GM21737 (cell line): Measurements from ENCODE around the gene PDE3A.

ENCODE experiments used
- ATAC-seq: cut with Tn5 transposase; IDR thresholded peaks from one replicate; pipeline ENCODE4 v1.9.1; 2021; ENCODE audit warnings: mild to moderate bottlenecking, moderate library complexity; ENCODE audit not compliant: unreplicated experiment

The PDE3A gene

GRCh38 chr12:20453756-20454310, 85.5 kb downstream of the PDE3A start:
- ATAC-seq, result no peak

- no peak for ATAC-seq
These were observed 86.8 kb downstream of the PDE3A start for GRCh38 chr12:20455001-20455706.

GRCh38 chr12:20457582-20457981, 89.2 kb downstream of the PDE3A start:
- no peak for ATAC-seq

GRCh38 chr12:20458011-20458410, 89.7 kb downstream of the PDE3A start:
- ATAC-seq, result no peak

GRCh38 chr12:20459920-20460319, 91.6 kb downstream of the PDE3A start:
- no peak for ATAC-seq

- ATAC-seq, result no peak
These were observed 92.6 kb downstream of the PDE3A start for GRCh38 chr12:20460956-20461355.

- ATAC-seq, result no peak
These were observed 95.7 kb downstream of the PDE3A start for GRCh38 chr12:20463913-20464524.

GRCh38 chr12:20469300-20469699, 101.0 kb downstream of the PDE3A start:
- no peak for ATAC-seq

GRCh38 chr12:20469756-20470155, 101.4 kb downstream of the PDE3A start:
- ATAC-seq, result no peak

GRCh38 chr12:20472102-20472782, 103.9 kb downstream of the PDE3A start:
- ATAC-seq, result no peak

GRCh38 chr12:20473133-20473532, 104.8 kb downstream of the PDE3A start:
- ATAC-seq, result no peak

- no peak for ATAC-seq
These were observed 105.7 kb downstream of the PDE3A start for GRCh38 chr12:20474016-20474415.

- ATAC-seq, result no peak
These were observed 106.1 kb downstream of the PDE3A start for GRCh38 chr12:20474443-20474842.

GRCh38 chr12:20475542-20475941, 107.2 kb downstream of the PDE3A start:
- no peak for ATAC-seq

- no peak for ATAC-seq
These were observed 108.2 kb downstream of the PDE3A start for GRCh38 chr12:20476551-20476950.

- ATAC-seq, result no peak
These were observed 108.9 kb downstream of the PDE3A start for GRCh38 chr12:20477255-20477654.

- no peak for ATAC-seq
These were observed 109.3 kb downstream of the PDE3A start for GRCh38 chr12:20477672-20478071.

- ATAC-seq, result no peak
These were observed 114.2 kb downstream of the PDE3A start for GRCh38 chr12:20482491-20483054.

- no peak for ATAC-seq
These were observed 115.4 kb downstream of the PDE3A start for GRCh38 chr12:20483776-20484175.

GRCh38 chr12:20486233-20486632, 117.9 kb downstream of the PDE3A start:
- ATAC-seq, result no peak

- no peak for ATAC-seq
These were observed 119.2 kb downstream of the PDE3A start for GRCh38 chr12:20487519-20487918.

- no peak for ATAC-seq
These were observed 121.3 kb downstream of the PDE3A start for GRCh38 chr12:20489645-20490044.
